HL-60/S4 treated with retinoic acid at 250 ng/mL for 4 days and 3 days (cell line): ENCODE results near the gene PTRH2.
"Not testable (repeated sequence)": the region's sequence is repeated elsewhere in the genome, so short reads cannot be mapped to it uniquely, and the experiment has no call there.

Experiments
- in situ Hi-C: fragments of 300-500 bp; cut with MboI; formaldehyde crosslinking; loops from 2 replicates; pipeline ENCODE4 v1.7.0; 2022; ENCODE audit warnings: low sequenced_read_pairs

PTRH2 gene

DNA sequence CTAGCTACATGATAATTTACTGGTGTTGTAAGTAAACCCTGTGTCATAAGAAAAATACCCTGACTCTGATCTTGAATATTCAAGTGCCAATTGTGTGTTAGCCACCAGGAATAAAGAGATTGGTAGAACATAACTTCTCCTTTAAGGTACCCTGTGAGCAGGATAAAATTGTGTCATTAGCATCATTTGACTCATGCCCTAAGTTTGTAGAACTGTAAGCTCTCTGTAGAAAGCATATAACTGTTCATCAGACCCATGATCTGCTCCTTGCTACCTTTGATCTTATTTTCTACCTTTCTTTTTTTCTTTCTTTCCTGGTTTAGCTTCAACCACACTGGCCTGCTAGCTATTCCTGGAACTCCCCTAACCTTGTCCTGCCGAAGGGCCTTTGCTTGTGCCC lies 35.8 kb downstream of the PTRH2 start:
- in situ Hi-C loops, result no loop called here

DNA sequence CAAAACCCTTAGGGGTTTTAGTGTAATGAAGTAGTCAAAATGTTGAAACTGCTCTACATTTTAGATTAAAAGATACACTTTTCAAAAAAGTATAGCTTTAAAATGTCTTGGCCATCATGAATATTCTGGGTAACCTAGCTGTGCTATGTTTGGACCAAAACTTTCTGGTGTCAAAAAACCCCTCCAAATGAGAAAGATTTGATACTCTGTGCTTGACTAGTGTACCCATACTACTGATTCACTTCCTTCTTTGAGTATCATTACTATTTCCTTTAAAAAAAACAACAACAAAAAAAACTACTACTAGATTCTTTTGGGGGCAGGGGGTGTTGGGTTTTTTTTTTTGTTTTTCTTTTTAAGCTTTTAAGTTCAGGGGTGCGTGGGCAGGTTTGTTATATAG lies 37.3 kb downstream of the PTRH2 start:
- in situ Hi-C loops, result no loop called here

DNA sequence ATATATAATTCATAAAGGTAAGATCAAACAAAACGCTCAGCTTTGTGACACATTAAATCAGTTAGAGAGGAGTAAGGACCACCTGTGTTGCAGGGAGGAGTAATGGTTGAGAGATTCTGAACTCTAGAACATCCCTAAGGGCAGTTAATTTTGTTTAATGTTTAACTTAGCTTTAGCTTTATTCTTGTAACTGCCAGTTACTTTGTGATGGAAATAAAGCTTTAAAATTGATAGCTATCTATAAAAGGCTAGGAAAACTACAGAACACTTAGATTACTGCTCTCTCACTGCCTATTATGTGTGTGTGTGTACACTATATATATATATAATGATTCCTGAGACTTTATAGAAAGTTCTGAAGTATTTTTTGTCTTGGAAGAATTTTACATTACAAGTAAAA lies 37.8 kb downstream of the PTRH2 start:
- in situ Hi-C loops, result no loop called here

DNA sequence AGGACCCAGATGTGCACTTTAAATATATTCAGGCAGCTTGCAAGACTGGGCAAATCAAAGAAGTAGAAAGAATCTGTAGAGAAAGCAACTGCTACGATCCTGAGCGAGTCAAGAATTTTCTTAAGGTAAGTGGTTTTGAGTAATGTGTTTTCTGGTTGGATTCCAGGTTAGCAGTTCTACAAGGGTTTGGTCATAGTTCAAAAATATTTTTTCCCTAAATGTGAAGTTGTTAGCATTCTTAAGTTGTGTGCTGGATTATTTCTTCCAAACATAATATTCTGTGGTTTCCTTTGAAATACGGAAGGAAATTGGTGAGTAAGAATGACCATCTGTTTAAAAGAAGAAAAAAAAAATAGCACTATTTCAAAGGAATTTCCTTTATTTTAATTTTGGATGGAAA lies 38.4 kb downstream of the PTRH2 start:
- in situ Hi-C loops, result no loop called here

DNA sequence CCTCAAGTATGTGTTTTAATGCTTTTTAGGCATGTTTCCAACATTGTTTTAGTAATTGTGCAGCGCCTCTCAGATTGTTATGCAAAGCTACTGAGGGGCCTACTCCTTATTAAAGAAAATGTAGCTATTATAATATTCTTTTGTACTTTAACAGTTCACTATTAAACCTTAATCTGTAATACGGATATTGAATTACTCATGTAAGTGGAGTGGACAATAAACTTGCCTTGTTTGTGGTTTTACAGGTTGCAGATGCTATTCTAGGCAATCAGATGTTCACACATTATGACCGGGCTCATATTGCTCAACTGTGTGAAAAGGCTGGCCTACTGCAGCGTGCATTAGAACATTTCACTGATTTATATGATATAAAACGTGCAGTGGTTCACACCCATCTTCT lies 41.0 kb downstream of the PTRH2 start:
- in situ Hi-C loops, result no loop called here

DNA sequence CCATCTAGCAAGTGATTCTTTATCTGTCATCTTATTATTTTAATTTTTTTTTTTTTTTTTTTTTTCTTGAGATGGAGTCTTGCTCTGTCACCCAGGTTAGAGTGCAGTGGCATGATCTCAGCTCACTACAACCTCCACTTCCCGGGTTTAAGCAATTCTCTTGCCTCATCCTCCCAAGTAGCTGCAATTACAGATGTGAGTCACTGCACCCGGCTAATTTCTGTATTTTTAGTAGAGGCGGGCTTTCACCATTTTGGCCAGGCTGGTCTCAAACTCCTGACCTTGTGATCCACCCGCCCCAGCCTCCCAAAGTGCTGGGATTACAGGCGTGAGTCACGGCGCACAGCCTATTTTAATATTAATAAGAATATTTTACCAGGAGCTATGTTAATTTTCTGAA lies 50.6 kb downstream of the PTRH2 start:
- in situ Hi-C loops, result not testable (repeated sequence)

DNA sequence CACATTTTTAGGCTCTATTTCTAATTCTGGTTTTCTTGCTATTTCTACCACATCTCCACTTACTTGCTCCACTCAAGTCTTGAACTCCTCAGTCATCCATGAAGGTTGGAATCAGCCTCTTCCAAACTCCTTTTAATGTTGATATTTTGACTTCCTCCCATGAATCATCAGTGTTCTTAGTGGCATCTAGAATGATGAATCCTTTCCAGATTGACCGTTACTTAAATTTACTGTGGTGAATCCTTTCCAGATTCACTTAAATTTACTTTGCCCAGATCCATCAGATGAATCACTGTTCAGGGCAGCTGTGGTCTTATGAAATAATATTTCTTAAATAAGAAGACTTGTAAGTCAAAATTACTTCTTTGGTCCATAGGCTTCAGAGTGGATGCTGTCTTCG lies 55.1 kb downstream of the PTRH2 start:
- in situ Hi-C loops, result no loop called here

DNA sequence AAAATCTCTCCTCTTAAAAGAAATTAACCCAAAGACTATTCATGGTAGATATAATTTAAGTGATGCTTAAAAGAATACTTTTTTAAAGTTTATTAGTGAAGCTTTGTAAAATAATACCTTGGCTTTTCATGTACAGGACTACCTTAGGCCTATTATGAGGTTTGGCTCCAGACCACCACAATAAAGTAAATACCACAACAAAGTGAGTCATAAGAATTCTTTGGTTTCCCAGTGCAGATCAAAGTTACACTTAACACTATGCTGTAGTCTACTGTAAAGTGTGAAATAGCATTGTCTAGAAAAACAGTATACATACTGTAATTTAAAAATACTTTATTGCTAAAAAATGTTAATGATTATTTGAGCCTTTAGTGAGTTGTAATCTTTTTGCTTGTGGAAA lies 55.9 kb downstream of the PTRH2 start:
- in situ Hi-C loops, result no loop called here

DNA sequence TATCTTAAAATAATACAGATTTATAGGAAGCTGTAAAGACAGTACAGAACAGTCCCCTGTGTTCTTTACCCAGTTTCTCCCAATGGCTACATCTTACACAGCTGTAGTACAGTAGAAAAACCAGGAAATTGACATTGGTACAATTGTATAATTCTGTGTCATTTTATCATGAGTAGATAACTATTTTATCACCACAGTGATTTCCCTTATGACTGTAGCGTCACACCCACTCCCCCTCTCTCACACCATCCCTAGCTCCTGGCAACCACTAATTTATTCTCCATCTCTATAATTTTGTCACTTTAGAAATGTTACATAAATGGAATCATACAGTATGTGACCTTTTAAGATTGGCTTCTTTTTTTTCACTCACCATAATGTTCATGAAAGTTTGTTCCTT lies 56.6 kb downstream of the PTRH2 start:
- in situ Hi-C loops, result no loop called here

DNA sequence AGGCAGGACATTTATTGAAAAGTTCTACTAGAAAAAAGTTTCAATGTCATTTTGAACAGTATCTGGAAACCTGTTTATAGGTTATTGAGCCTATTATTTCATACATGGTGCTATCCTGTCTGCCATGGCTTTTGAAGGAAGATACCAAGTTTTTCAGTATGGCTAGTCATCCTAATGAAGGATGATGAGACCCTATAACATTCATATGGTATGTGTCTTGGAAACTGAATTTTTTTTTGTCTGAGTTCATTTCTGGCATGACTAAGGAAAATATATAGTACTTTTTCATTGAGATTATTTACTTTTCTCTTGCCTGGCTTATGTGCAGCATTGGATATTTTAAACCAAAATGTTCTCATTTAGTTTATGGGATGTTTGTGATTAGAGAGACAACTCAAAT lies 57.3 kb downstream of the PTRH2 start:
- in situ Hi-C loops, result no loop called here
